GM12874 (cell line): Measurements from ENCODE around the gene LRP3.

ENCODE experiments used
- CTCF ChIP-seq: IDR thresholded peaks from 2 replicates; pipeline ENCODE4 v1.5.1; 2011; ENCODE audit warnings: low read depth, mild to moderate bottlenecking, control low read depth, low read length, moderate library complexity; ENCODE audit not compliant: insufficient read depth

The LRP3 gene

DNA sequence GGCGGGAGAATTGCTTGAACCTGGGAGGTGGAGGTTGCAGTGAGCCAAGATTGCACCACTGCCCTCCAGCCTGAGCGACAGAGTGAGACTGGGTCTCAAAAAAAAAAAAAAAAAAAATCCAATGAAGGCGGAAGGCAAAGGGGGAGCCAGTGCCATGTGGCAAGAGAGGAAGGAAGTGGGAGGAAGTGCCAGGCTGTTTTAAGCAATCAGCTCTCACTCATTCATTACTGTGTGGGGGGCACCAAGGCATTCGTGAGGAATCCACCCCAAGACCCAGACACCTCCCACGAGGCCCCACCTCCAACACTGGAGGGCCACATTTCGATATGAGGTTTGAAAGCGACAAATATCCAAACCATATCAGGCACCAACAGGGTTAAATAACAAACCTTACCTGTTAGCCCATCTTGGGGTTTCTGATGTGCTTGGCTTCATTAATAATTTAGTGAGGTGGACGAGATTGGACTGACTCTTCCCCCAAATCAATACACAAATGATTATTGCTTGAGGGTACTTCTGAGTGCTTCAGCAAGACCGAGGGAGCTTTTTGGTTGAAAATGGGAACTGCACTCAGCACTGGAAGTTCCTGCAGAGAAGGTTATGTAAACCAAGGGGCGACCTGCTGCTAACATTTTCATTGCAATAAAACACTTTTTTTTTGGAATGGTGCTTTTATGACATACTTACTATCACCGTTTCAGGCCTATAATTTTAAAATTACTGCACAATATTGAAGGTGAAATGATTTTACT lies 7.5 kb upstream of the LRP3 start:
- no peak for TF ChIP-seq CTCF

DNA sequence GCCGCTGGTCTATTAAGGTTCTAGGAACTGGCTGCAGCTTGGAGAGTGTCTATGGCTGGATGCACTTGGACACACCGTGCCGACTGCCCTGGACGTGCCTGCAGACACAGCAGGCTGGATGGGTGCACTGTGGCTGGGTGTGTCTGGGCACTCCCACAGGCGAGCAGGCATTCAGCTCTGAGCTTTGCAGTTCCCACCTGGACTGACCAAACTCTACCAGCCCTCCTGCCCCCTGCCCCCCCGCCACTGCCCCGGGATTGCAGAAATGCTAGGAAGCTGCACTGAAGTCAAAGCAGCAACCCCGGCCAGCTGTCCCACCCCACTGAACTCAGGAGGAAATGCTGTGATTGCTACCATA lies 7.0 kb upstream of the LRP3 start:
- TF ChIP-seq CTCF, result no peak

GRCh38 chr19:33189453-33189852 lies 4.7 kb upstream of the LRP3 start:
- TF ChIP-seq CTCF, result no peak

DNA sequence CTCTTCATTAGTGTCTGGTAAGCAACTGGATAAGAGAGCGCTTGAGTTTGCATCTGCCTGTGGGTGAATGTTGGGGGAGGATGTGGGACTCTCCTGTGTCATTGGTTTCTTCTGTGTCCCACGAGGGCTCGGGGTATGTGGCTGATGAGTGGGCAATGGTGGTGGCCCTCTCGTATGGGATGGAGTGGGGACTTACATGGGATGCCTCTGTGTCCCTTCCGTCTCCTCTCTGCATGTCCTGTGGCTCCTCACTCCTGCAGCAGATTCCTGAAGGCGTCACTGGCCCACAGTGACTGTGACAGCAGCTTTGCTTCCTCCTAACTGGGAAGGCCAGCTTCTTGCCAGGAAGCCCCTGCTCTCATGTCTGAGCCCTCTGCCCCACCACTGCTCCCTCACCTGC lies 2.6 kb upstream of the LRP3 start:
- TF ChIP-seq CTCF, result no peak

GRCh38 chr19:33192010-33192409 lies 2.1 kb upstream of the LRP3 start:
- TF ChIP-seq CTCF, result peak; percentile 27; the same call in 1 of the 2 replicates

- no peak for TF ChIP-seq CTCF
Measured at GRCh38 chr19:33193269-33193864, 763 bp upstream of the LRP3 start.

DNA sequence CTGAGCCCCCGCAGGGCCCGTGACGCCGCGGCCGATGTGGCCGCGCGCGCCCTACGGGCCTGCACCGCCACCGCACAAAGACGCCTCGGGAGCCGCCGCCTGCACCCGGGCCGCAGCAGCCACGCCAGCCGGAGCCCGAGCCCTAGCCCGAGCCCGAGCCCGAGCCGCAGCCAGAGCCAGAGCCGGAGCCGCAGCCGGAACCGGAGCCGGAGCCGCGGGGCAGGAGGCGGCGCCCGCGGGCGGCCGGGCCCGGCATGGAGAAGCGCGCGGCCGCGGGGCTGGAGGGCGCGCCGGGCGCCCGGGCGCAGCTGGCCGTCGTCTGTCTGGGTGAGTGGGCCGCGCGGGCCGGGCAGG lies 379 bp downstream of the LRP3 start:
- no peak for TF ChIP-seq CTCF
